Gastrocnemius medialis (tissue), 4 donors: ENCODE measurements around the gene EXOC2. TPM values are rescaled to one million over a fixed set of nuclear protein-coding genes. Genes with fewer than 3 reads are reported as not detected.
"Not testable (repeated sequence)": the region's sequence is repeated elsewhere in the genome, so short reads cannot be mapped to it uniquely, and the experiment has no call there.

Experiments
- ATAC-seq, 2 donors: fragments of 150-250 bp; one replicate each; pipeline ENCODE4 v1.9.1; 2016
- DNase-seq, 2 donors: peaks; one replicate each; pipeline ENCODE4 v3.0.0-alpha.2; 2019
- H3K27ac ChIP-seq, 4 donors: fragments of 200-600 bp; sonication (generic); 1 replicate in 1 of 4; 2 replicates in 3 of 4; pipeline ENCODE4 v1.5.1; 2016 to 2018; ENCODE audit warnings: mild to moderate bottlenecking in 2 of 4, moderate library complexity in 1 of 4
- H3K27me3 ChIP-seq, 3 donors: fragments of 200-600 bp; sonication (generic) in 2 of 3; 1 replicate in 1 of 3; 2 replicates in 2 of 3; pipeline versions ENCODE4 v1.5.1 to v1.6.0; 2016 to 2019; ENCODE audit warnings: mild to moderate bottlenecking in 1 of 3, moderate library complexity in 1 of 3
- H3K36me3 ChIP-seq, 2 donors: fragments of 200-600 bp; sonication (generic) in 1 of 2; one replicate each; pipeline ENCODE4 v1.5.1; 2017 to 2018
- H3K4me1 ChIP-seq, 2 donors: fragments of 200-600 bp; sonication (generic) in 1 of 2; one replicate each; pipeline ENCODE4 v1.5.1; 2016 to 2017; ENCODE audit warnings: mild to moderate bottlenecking in 2 of 2
- H3K4me3 ChIP-seq, 4 donors: fragments of 200-600 bp; sonication (generic) in 3 of 4; 1 replicate in 1 of 4; 2 replicates in 3 of 4; pipeline ENCODE4 v1.5.1; 2016 to 2019; ENCODE audit warnings: mild to moderate bottlenecking in 2 of 4
- H3K9me3 ChIP-seq, 3 donors: fragments of 200-600 bp; sonication (generic) in 2 of 3; 1 replicate in 1 of 3; 2 replicates in 2 of 3; pipeline ENCODE4 v1.5.1; 2016 to 2019
- POLR2A ChIP-seq, 2 donors: fragments of 450-650 bp; IDR thresholded peaks; one replicate each; pipeline ENCODE4 v1.6.1; 2017; ENCODE audit warnings: antibody characterized with exemption in 2 of 2, mild to moderate bottlenecking in 2 of 2, moderate library complexity in 2 of 2
- in situ Hi-C, 4 donors: fragments of 200-750 bp; cut with MboI; loops; one replicate each; pipeline versions ENCODE4 v1.15.0 to v1.8.0; 2017; ENCODE audit warnings: low sequenced_read_pairs in 4 of 4
- intact Hi-C: fragments of 100-400 bp; cut with DNase I; formaldehyde crosslinking; loops from one replicate; pipeline ENCODE4 v1.15.1; 2023; ENCODE audit warnings: low total_unique reads
- total RNA-seq, 4 donors: library from RNA; depleted of rRNA; stranded (reverse); fragments of >200 nt; gene quantifications; one replicate each; pipeline versions ENCODE4 v1.1.0 to v1.2.3, GENCODE V29; 2016
- TF ChIP-seq, protein P1 (sequence below), 5 experiments: fragments of 450-650 bp in 3 of 5; fragments of 200-600 bp in 2 of 5; sonication (generic) in 2 of 5; IDR thresholded peaks in 4 of 5; conservative IDR thresholded peaks in 1 of 5; 1 replicate in 4 of 5; 2 replicates in 1 of 5; pipeline ENCODE4 v1.5.1; 2016 to 2019; ENCODE audit warnings: antibody characterized with exemption in 5 of 5, mild to moderate bottlenecking in 3 of 5, moderate library complexity in 3 of 5

The EXOC2 gene
- total RNA-seq, 4 donors from 2014 or later: 12.6 to 16.4 (median 15.0) TPM

DNA sequence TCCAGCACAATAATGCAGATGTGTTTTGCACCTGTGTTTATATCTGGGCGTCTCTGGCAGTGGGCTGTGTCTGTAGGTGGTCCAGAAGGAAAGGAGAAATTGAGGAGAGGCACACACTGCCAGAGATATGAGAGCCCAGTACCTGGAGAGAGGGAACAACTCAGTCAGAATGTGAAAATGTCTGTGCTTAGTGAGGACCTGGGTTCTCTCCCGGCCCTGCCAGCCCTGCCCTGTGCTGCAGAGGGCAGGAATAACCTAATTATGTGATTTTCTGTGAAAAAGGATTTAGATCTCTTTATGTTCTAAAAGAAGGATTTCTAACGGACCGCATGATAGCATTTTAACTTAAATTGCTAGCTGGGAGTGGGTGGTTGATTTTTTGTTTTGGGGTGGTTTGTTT lies 8.3 kb upstream of the EXOC2 start:
- H3K9me3 ChIP-seq: no peaks in the 10 kb centered on the region
- no peaks in the 10 kb centered on the region for H3K27me3 ChIP-seq
- intact Hi-C loops: no loop called here
- H3K27ac ChIP-seq: no peak overlapping the region
- no peaks in the 10 kb centered on the region for H3K36me3 ChIP-seq
- no peak overlapping the region for H3K4me3 ChIP-seq
- TF ChIP-seq, protein P1, sequence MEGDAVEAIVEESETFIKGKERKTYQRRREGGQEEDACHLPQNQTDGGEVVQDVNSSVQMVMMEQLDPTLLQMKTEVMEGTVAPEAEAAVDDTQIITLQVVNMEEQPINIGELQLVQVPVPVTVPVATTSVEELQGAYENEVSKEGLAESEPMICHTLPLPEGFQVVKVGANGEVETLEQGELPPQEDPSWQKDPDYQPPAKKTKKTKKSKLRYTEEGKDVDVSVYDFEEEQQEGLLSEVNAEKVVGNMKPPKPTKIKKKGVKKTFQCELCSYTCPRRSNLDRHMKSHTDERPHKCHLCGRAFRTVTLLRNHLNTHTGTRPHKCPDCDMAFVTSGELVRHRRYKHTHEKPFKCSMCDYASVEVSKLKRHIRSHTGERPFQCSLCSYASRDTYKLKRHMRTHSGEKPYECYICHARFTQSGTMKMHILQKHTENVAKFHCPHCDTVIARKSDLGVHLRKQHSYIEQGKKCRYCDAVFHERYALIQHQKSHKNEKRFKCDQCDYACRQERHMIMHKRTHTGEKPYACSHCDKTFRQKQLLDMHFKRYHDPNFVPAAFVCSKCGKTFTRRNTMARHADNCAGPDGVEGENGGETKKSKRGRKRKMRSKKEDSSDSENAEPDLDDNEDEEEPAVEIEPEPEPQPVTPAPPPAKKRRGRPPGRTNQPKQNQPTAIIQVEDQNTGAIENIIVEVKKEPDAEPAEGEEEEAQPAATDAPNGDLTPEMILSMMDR (IDR thresholded peaks at IDR 0.05 in 4 of 5, conservative IDR thresholded peaks at IDR 0.05 in 1 of 5): no peak
- TF ChIP-seq POLR2A (IDR thresholded peaks at IDR 0.05): no peak
- DNase-seq (no peak), ATAC-seq (no peak)
- in situ Hi-C loops: loop anchor here in 1 of 4 donors (25.0 kb wide), 1 partner anchor 686 kb away; the partner anchor contains the start of gene FOXF2
- no peaks in the 10 kb centered on the region for H3K4me1 ChIP-seq

DNA sequence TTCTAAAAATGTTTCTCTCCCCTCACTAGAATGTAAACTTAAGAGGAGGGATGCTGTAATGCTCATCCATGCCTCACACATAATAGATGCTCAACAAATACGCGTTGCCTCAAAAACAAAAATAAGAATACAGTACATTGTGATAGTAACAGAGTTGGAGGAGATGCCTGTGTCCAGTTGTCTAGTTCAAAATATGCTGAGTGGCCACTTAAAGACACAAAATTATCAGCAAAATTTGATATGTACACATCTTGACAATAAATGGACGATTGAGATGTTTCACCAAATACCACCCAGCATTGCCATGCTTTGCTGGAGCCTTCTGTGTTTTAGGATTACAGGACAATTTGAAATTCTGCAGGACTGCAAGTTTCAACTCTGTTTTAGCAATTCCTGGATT lies 7.6 kb upstream of the EXOC2 start:
- no peak overlapping the region for H3K4me3 ChIP-seq
- H3K27ac ChIP-seq: no peak overlapping the region
- intact Hi-C loops: no loop called here
- H3K9me3 ChIP-seq: no peaks in the 10 kb centered on the region
- H3K27me3 ChIP-seq: no peaks in the 10 kb centered on the region
- ATAC-seq (no peak), DNase-seq (no peak)
- no peak for TF ChIP-seq POLR2A (IDR thresholded peaks at IDR 0.05)
- TF ChIP-seq, protein P1 (IDR thresholded peaks at IDR 0.05 in 4 of 5, conservative IDR thresholded peaks at IDR 0.05 in 1 of 5): no peak
- no peaks in the 10 kb centered on the region for H3K36me3 ChIP-seq
- no peaks in the 10 kb centered on the region for H3K4me1 ChIP-seq
- in situ Hi-C loops: loop anchor here in 1 of 4 donors (25.0 kb wide), 1 partner anchor 687 kb away; the partner anchor contains the start of gene FOXF2

DNA sequence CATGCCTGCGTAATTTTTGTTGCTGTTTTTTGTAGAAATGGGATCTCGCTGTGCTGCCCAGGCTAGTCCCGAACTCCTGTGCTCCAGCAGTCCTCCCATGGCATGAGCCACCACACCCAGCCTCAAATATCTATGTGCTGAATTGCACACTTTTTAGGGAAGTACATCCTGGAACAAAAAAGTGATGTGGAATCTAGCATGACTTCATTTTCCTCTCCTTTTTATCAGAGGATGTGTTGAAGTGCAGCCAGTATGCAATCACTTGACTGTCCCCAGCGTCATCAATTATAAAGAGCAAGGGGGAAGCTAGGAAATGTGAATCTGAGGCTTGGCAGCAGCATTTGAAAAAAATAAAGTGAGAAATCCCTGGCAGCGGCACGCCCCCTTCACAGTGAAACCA lies 6.4 kb upstream of the EXOC2 start:
- ATAC-seq (no peak), DNase-seq (no peak)
- intact Hi-C loops (no loop called here), in situ Hi-C loops (no loop called here)
- no peaks in the 10 kb centered on the region for H3K9me3 ChIP-seq
- H3K4me3 ChIP-seq: no peak overlapping the region
- H3K27me3 ChIP-seq: no peaks in the 10 kb centered on the region
- H3K4me1 ChIP-seq: no peaks in the 10 kb centered on the region
- no peak overlapping the region for H3K27ac ChIP-seq
- TF ChIP-seq, protein P1 (IDR thresholded peaks at IDR 0.05 in 4 of 5, conservative IDR thresholded peaks at IDR 0.05 in 1 of 5): no peak
- no peak for TF ChIP-seq POLR2A (IDR thresholded peaks at IDR 0.05)
- H3K36me3 ChIP-seq: no peaks in the 10 kb centered on the region

DNA sequence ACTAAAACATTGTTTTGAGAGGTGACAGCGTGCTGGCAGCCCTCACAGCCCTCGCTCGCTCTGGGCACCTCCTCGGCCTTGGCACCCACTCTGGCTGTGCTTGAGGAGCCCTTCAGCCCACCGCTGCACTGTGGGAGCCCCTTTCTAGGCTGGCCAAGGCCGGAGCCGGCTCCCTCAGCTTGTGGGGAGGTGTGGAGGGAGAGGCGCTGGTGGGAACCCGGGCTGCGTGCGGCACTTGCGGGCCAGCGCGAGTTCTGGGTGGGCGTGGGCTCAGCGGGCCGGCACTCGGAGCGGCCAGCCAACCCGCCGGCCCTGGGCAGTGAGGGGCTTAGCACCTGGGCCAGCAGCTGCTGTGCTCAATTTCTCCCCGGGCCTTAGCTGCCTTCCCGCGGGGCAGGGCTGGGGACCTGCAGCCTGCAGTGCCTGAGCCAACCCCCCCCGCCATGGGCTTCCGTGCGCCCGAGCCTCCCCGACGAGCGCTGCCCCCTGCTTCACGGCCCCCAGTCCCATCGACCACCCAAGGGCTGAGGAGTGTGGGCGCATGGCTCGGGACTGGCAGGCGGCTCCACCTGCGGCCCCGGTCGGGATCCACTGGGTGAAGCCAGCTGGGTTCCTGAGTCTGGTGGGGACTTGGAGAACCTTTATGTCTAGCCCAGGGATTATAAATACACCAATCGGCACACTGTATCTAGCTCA lies 1.6 kb upstream of the EXOC2 start:
- in situ Hi-C loops, DNase-seq, H3K27ac ChIP-seq, H3K9me3 ChIP-seq, ATAC-seq, H3K4me3 ChIP-seq, H3K36me3 ChIP-seq, H3K27me3 ChIP-seq: not testable (repeated sequence)
- intact Hi-C loops: loop anchor here (5.0 kb wide), 1 partner anchor 102 kb away; no protein-coding TSS in a partner anchor
- peaks cover 16 to 18% of the 10 kb centered on the region in 2 donors for H3K4me1 ChIP-seq

DNA sequence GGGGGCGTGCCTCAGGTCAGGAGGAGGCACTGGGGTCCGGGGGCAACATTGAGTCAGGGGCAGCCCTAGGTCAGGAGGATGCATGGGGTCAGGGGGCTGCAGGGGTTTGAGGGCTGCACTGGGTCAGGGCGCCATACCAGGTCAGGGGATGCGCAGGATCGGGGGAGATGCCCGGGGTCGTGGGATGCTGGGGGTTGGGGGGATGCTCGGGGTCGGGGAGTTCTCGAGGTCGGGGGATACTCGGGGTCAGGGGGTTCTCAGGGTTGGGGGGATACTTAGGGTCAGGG lies 727 bp upstream of the EXOC2 start:
- H3K36me3 ChIP-seq: no peaks in the 10 kb centered on the region
- H3K4me1 ChIP-seq: peaks cover 16 to 18% of the 10 kb centered on the region in 2 donors
- H3K9me3 ChIP-seq: no peaks in the 10 kb centered on the region
- no peak overlapping the region for H3K27ac ChIP-seq
- ATAC-seq (no peak), DNase-seq (no peak)
- no peaks in the 10 kb centered on the region for H3K27me3 ChIP-seq
- TF ChIP-seq, protein P1 (IDR thresholded peaks at IDR 0.05 in 4 of 5, conservative IDR thresholded peaks at IDR 0.05 in 1 of 5): no peak
- TF ChIP-seq POLR2A (IDR thresholded peaks at IDR 0.05): no peak
- in situ Hi-C loops: no loop called here
- intact Hi-C loops: loop anchor here (5.0 kb wide), 1 partner anchor 101 kb away; no protein-coding TSS in a partner anchor
- peak overlapping the region in 3 of 4 donors; percentile 74 to 87 (median 86) for H3K4me3 ChIP-seq
